Esophagus (tissue), 2 donors: ENCODE data around the gene ADM. TPM values are rescaled to one million over a fixed set of nuclear protein-coding genes. Genes with fewer than 3 reads are reported as not detected.

Experiments
- H3K27ac ChIP-seq, 2 donors: one replicate each; pipeline ENCODE4 v1.5.1; 2013; ENCODE audit warnings: low read depth in 2 of 2, mild to moderate bottlenecking in 2 of 2, inconsistent platforms in 1 of 2, low read length in 1 of 2, moderate library complexity in 1 of 2
- H3K27me3 ChIP-seq, 2 donors: one replicate each; pipeline ENCODE4 v1.6.1; 2013; ENCODE audit warnings: low read length in 2 of 2, control low read depth in 1 of 2, mild to moderate bottlenecking in 1 of 2; ENCODE audit not compliant: insufficient read depth in 2 of 2, control insufficient read depth in 1 of 2
- H3K36me3 ChIP-seq, 2 donors: one replicate each; pipeline ENCODE4 v1.6.1; 2013; ENCODE audit warnings: low read length in 1 of 2; ENCODE audit not compliant: control insufficient read depth in 2 of 2, insufficient read depth in 2 of 2
- H3K4me1 ChIP-seq, 2 donors: one replicate each; pipeline ENCODE4 v1.6.1; 2013; ENCODE audit warnings: low read length in 1 of 2; ENCODE audit not compliant: control insufficient read depth in 2 of 2, insufficient read depth in 2 of 2
- H3K4me3 ChIP-seq, 2 donors: one replicate each; pipeline ENCODE4 v1.5.1; 2013; ENCODE audit warnings: low read length in 2 of 2, mild to moderate bottlenecking in 2 of 2, low read depth in 1 of 2, moderate library complexity in 1 of 2
- H3K9me3 ChIP-seq, 2 donors: one replicate each; pipeline ENCODE4 v1.6.1; 2013; ENCODE audit warnings: mild to moderate bottlenecking in 2 of 2, low read depth in 1 of 2, low read length in 1 of 2, moderate library complexity in 1 of 2; ENCODE audit not compliant: control insufficient read depth in 2 of 2, insufficient read depth in 1 of 2
- WGBS, 2 donors: extraction: QIAGEN DNeasy Blood & Tissue Kit; methylation state at CpG; one replicate each; pipeline ENCODE4 v1.1.7; 2013; 5-methylcytosine and 5-hydroxymethylcytosine counted together
- polyA plus RNA-seq, 2 donors: library from polyadenylated mRNA; stranded (reverse); fragments of 200-250 nt; gene quantifications; one replicate each; pipeline ENCODE4 v1.2.3, GENCODE V29; 2013
- donor health status: healthy with polysubstance abuse.
- donor health status: Bipolar disorder and iron deficiency.

The ADM gene
- polyA plus RNA-seq, 2 donors: 33.9 to 52.1 TPM

DNA sequence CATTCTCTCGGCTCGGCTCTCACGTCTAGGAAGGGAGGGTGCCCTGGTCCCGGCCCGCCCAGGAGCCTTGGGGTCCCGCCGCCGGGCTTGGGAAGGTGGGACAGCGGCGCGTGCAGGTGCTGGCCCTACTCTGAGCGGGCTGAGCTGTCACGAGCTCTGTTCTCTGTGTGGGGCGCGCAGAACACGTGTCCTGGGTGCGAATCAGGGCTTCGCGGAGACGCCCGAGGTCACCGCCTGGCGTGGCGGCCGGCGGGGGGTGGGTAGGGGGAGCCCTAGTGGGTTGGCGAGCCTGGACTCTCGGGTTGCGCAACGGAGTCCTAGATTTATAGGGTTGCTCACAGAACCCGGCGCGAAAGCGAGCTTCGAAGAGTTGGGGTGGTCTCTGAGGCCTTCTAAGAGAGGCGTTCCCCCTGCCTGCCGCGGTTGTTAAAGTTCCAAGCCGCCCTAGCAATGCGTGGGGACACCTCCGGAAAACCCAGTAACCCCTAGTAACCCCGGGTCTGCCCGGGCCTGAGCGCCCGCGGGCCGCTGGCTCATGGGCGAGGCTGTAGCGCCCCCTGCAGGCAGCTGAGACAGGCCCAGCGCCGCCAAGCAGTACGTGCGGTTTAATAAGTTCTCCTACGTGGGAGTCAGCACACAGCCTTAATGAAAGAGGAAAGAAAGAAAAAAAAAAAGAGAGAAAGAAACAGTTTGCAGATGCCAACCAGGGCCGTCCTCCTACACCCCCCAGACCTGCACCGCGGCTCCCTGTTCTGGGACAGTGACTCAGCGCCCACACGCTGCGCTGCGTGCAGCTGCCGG, 2.7 kb downstream of the ADM start:
- 1 to 3% methylated on average over 62 of the region's 62 CpGs for WGBS, 2 donors

GRCh38 chr11:10308201-10308954, 3.5 kb downstream of the ADM start:
- peak overlapping the region; percentile 60 to 89 for H3K4me3 ChIP-seq
- H3K27me3 ChIP-seq: no peaks in the 10 kb centered on the region
- WGBS, 2 donors: 22 to 23% methylated on average over 16 of the region's 16 CpGs
- peak overlapping the region; percentile 76 to 82 for H3K27ac ChIP-seq
- no peaks in the 10 kb centered on the region for H3K9me3 ChIP-seq
- peaks cover 0 to 16% of the 10 kb centered on the region in 2 donors for H3K4me1 ChIP-seq
- H3K36me3 ChIP-seq: peaks cover 0 to 2% of the 10 kb centered on the region in 2 donors

More for the DNA sequence above, 2.7 kb downstream of the ADM start:
- H3K27ac ChIP-seq: peak overlapping the region; percentile 76 to 82
- peaks cover 0 to 16% of the 10 kb centered on the region in 2 donors for H3K4me1 ChIP-seq
- H3K4me3 ChIP-seq: peak overlapping the region; percentile 60 to 89
- H3K9me3 ChIP-seq: no peaks in the 10 kb centered on the region
- peaks cover 0 to 2% of the 10 kb centered on the region in 2 donors for H3K36me3 ChIP-seq
- no peaks in the 10 kb centered on the region for H3K27me3 ChIP-seq

DNA sequence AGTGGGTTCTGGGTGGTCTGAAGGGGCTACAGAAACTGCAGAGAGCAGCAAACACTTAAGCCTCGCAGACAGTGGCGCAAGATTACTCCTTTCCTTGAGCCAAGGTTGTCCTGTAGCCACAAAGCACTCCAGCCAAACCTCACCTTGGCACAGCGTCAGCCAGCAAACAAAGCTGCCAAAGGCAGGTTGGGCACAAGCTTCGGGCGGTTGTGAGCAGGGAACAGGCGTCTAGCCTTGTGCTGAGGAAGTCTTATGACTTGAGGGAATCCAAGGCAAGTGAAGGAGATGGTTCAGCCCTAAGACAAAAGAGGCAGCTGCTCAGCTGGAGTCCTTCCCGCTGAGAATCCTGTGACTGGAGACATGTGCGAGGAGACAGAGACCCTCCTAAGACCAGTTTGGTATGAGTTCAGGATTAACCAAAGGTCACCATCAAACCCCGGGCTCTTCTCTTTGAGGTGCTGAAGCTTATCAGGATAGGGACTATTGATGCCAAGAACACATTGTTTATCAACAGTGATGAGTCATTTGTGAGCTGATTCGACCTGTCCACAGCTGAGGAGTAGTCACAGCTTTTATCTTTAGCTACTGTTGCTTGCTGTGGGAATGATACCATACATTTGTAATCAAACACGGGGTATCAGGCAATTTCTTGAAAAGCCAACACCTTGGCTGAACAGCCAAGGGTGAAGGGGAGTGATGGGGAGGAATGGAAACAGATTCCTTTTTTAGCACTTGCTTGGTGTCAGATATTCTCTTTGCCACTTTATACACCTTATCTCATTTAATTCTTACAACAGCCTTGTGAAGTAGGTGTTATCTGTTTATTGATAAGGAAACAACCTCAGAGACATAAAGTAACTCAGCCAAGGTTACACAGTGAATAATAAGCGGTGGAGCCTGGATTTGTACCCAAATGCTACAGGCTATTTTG, 4.6 kb downstream of the ADM start:
- no peaks in the 10 kb centered on the region for H3K27me3 ChIP-seq
- no peak overlapping the region for H3K4me3 ChIP-seq
- peak overlapping the region; percentile 10 to 71 for H3K27ac ChIP-seq
- H3K36me3 ChIP-seq: peaks cover 0 to 2% of the 10 kb centered on the region in 2 donors
- peaks cover 0 to 10% of the 10 kb centered on the region in 2 donors for H3K4me1 ChIP-seq
- H3K9me3 ChIP-seq: no peaks in the 10 kb centered on the region
- WGBS, 2 donors: 29 to 36% methylated on average over 12 of the region's 12 CpGs

GRCh38 chr11:10310301-10310841, 5.5 kb downstream of the ADM start:
- Histone ChIP-seq H3K4me1 (peaks cover 0 to 10% of the 10 kb centered on the region in 2 donors), H3K27me3 (no peaks in the 10 kb centered on the region), H3K36me3 (peaks cover 0 to 2% of the 10 kb centered on the region in 2 donors), H3K27ac (no peak overlapping the region), H3K4me3 (no peak overlapping the region), H3K9me3 (no peaks in the 10 kb centered on the region)
- 83 to 92% methylated on average over 3 of the region's 3 CpGs for WGBS, 2 donors

DNA sequence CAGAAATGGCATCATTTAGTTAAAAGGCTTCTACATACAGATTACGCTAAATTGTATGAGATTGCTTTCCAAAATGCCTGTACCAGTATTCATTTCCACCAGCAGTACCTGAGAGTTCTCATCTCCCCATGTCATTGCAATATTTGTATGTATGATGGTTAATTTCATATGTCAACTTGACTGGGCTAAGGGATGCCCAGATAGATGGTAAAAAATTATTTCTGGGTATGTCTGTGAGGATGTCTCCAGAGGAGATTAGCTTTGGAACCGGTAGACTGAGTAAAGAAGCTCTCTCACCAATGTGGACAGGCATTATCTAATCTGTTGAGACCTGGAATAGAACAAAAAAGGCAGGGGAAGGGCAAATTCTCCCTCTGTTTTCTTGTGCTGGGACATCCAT, 6.9 kb downstream of the ADM start:
- H3K27me3 ChIP-seq: no peaks in the 10 kb centered on the region
- no peak overlapping the region for H3K27ac ChIP-seq
- 93 to 99% methylated on average over 2 of the region's 2 CpGs for WGBS, 2 donors
- no peak overlapping the region for H3K4me3 ChIP-seq
- H3K9me3 ChIP-seq: no peaks in the 10 kb centered on the region
- peaks cover 0 to 4% of the 10 kb centered on the region in 2 donors for H3K4me1 ChIP-seq
- H3K36me3 ChIP-seq: no peaks in the 10 kb centered on the region

GRCh38 chr11:10314199-10315072, 9.6 kb downstream of the ADM start:
- Histone ChIP-seq H3K9me3 (no peaks in the 10 kb centered on the region), H3K27ac (no peak overlapping the region), H3K27me3 (no peaks in the 10 kb centered on the region), H3K4me1 (no peaks in the 10 kb centered on the region), H3K4me3 (no peak overlapping the region), H3K36me3 (no peaks in the 10 kb centered on the region)
- WGBS, 2 donors: 57 to 59% methylated on average over 8 of the region's 8 CpGs

DNA sequence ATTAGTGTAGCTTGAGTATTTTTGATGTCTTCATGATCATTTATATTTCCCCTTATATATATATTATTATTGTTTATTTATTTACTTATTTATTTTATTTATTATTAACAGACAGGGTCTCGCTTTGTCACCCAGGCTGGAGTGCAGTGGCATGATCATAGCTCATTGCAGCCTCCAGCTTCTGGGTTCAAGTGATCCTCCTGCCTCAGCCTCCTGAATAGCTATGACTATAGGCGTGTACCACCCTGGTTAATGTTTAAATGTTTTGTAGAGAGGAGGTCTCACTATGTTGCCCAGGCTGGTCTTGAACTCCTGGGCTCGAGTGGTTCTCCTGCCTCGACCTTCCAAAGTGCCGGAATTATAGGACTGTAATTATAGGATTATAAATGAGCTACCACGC, 10.2 kb downstream of the ADM start:
- Histone ChIP-seq H3K27ac (no peak overlapping the region), H3K4me1 (no peaks in the 10 kb centered on the region), H3K27me3 (no peaks in the 10 kb centered on the region), H3K36me3 (no peaks in the 10 kb centered on the region), H3K4me3 (no peak overlapping the region), H3K9me3 (no peaks in the 10 kb centered on the region)
- WGBS, 2 donors: 75 to 78% methylated on average over 6 of the region's 6 CpGs

GRCh38 chr11:10317151-10317755, 12.4 kb downstream of the ADM start:
- H3K36me3 ChIP-seq: no peaks in the 10 kb centered on the region
- H3K4me3 ChIP-seq: no peak overlapping the region
- H3K4me1 ChIP-seq: no peaks in the 10 kb centered on the region
- H3K9me3 ChIP-seq: no peaks in the 10 kb centered on the region
- no peak overlapping the region for H3K27ac ChIP-seq
- H3K27me3 ChIP-seq: no peaks in the 10 kb centered on the region
- WGBS, 2 donors: 78 to 85% methylated on average over 4 of the region's 4 CpGs
